Heart right ventricle (tissue), 16 donors: Measurements from ENCODE around the gene CPAMD8. TPM values are rescaled to one million over a fixed set of nuclear protein-coding genes. Genes with fewer than 3 reads are reported as not detected.

Experiments used
- ATAC-seq, 8 donors: fragments of 200-7000 bp; cut with Tn5 transposase; one replicate each; pipeline ENCODE4 v1.9.1; 2020; ENCODE audit warnings: mild to moderate bottlenecking in 8 of 8, moderate library complexity in 8 of 8, moderate number of reproducible peaks in 1 of 8
- DNase-seq, 2 donors: peaks; one replicate each; pipeline ENCODE4 v3.0.0-alpha.2; 2020
- H3K27ac ChIP-seq, 10 donors: fragments of 200-600 bp; sonication (generic) in 2 of 10; one replicate each; pipeline versions ENCODE4 v1.5.0 to v1.8.0; 2020 to 2022; ENCODE audit warnings: mild to moderate bottlenecking in 3 of 10
- H3K27me3 ChIP-seq, 7 donors: fragments of 200-600 bp; one replicate each; pipeline ENCODE4 v1.8.0; 2021 to 2022; ENCODE audit warnings: mild to moderate bottlenecking in 2 of 7
- H3K36me3 ChIP-seq, 9 donors: fragments of 200-600 bp; sonication (generic) in 1 of 9; one replicate each; pipeline versions ENCODE4 v1.5.0 to v1.8.0; 2020 to 2022; ENCODE audit warnings: mild to moderate bottlenecking in 2 of 9
- H3K4me1 ChIP-seq, 9 donors: fragments of 200-600 bp; sonication (generic) in 1 of 9; one replicate each; pipeline versions ENCODE4 v1.5.0 to v1.8.0; 2020 to 2022; ENCODE audit warnings: mild to moderate bottlenecking in 4 of 9
- H3K4me3 ChIP-seq, 10 donors: fragments of 200-600 bp; sonication (generic) in 2 of 10; one replicate each; pipeline versions ENCODE4 v1.5.0 to v1.8.0; 2020 to 2022; ENCODE audit warnings: mild to moderate bottlenecking in 7 of 10, moderate library complexity in 2 of 10
- H3K9me3 ChIP-seq, 11 donors: fragments of 200-600 bp in 10 of 11; sonication (generic) in 2 of 11; one replicate each; pipeline versions ENCODE4 v1.5.0 to v1.8.0; 2013 to 2022; ENCODE audit warnings: mild to moderate bottlenecking in 2 of 11, control low read depth in 1 of 11, moderate library complexity in 1 of 11
- WGBS, 2 donors: extraction: QIAGEN DNeasy Blood & Tissue Kit; methylation state at CpG; one replicate each; pipeline ENCODE4 v1.1.7; 2013; ENCODE audit warnings: inconsistent platforms in 1 of 2; 5-methylcytosine and 5-hydroxymethylcytosine counted together
- intact Hi-C, 10 donors: fragments of 100-400 bp; cut with DNase I; formaldehyde crosslinking; loops; one replicate each; pipeline versions ENCODE4 v1.11.1 to v1.14.2; 2022
- polyA plus RNA-seq, 2 donors: library from polyadenylated mRNA; stranded (reverse); fragments of 200-250 nt; gene quantifications; one replicate each; pipeline ENCODE4 v1.2.3, GENCODE V29; 2013
- total RNA-seq, 10 donors: library from RNA; stranded (reverse); fragmentation: NEBNext Ultra II Directional in 3 of 10; extraction: Animal tissue kit (Norgen Biotek cat#: 25700) in 3 of 10; gene quantifications; one replicate each; pipeline versions ENCODE4 v1.2.1 to v1.2.4, GENCODE V29; 2021 to 2023
- TF ChIP-seq, protein P1 (sequence below), 9 donors: fragments of 200-600 bp; sonication (generic) in 2 of 9; IDR thresholded peaks; one replicate each; pipeline versions ENCODE4 v1.5.0 to v1.8.0; 2021 to 2022; ENCODE audit warnings: antibody characterized with exemption in 9 of 9, mild to moderate bottlenecking in 5 of 9, moderate library complexity in 1 of 9
- donor health status: Arrhythmogenic right ventricular cardiomyopathy.
- donor health status: ischemic (EF 13 %, LVEDD 7.1; RV severe dilation, severe dysfunction).
- donor health status: healthy with polysubstance abuse.
- donor health status: DM: no; HTN: yes; CAD: no.
- donor health status: DM: no; HTN: no; CAD: no.
- donor health status: ischemic (EF 25% LVEDD 6.9; RV normal size, moderate dysfunction).
- donor health status: ischemic (EF 25% LVEDD 5.7; RV mildly dilated, moderate dysfunction).
- donor health status: healthy.
- donor health status: DM: yes; HTN: yes; CAD: no.
- donor health status: Ischemic cardiomyopathy.
- donor health status: ischemic (EF 35%, LVEDD 5.7; RV mildly dilated, moderate dysfunction).
- donor health status: nonischemic (EF 11% LVEDD 7.7; RV severe dilation, severe dysfunction).
- donor health status: DM: yes; HTN: yes; CAD: no.
- donor health status: PGD.
- donor health status: ischemic (EF 29% LVEDD 5.4; RV normal size, mild dysfunction).
- donor health status: nonischemic (EF 23%, LVEDD 6.1; RV moderate dilation, normal function).

Gene CPAMD8
- total and polyA plus RNA-seq, 12 donors = 4.8 to 77.9 (median 10.9) TPM

DNA sequence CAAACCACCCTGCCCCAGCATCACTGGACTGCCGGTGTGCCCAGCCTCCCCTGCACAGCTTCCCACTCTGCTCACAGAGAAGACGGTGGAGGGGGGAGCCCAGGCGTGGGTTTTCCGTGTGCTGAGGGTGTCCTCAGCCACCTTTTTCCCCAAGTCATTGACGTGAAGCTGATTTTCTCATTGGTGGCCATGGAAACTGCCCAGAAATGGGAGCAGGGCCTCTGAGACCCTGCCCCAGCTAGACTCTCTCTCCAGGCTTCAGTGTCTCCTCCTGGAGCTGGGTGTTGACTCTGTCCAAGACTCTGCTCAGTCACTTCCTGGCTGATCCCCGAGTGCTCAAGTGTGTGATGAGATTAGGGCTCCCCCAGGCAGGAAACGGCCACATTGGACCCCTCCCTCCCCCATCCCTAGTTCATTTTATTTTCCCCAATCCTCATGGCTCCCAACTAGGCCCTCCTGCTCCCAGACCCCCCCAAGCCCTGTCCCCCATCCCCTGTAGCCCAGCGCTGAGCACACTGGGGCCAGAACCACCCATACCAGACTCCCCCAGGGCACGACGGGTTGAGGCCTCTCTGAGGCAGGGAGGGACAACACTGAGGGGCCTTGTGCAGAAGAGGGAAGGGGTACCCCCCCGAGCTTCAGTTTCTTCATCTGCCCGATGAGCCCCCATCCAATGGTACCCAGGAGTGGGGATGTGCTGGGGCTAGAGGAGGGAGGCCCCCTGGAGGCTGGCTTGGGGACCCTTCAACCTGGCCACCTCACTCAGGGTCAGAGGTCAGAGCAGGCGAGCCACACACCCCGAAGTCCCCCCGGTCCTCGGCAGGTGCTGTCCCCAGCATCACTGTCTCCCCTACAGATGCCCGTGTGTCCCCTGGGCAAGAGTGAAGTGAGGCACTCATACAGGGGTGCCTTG lies 139.0 kb downstream of the CPAMD8 start:
- Histone ChIP-seq H3K27ac (peak overlapping the region; percentile 22 to 87 (median 80)), H3K36me3 (no peaks in the 10 kb centered on the region), H3K4me3 (no peak overlapping the region), H3K9me3 (peaks cover 0 to 13% (median under 1%) of the 10 kb centered on the region in 11 donors), H3K27me3 (peaks cover 0 to 20% (median 0%) of the 10 kb centered on the region in 7 donors), H3K4me1 (peaks cover 2 to 45% (median 40%) of the 10 kb centered on the region in 9 donors)
- ATAC-seq = peak in 3 of 8 donors; percentile 27 to 47 (median 46)
- TF ChIP-seq, protein P1, sequence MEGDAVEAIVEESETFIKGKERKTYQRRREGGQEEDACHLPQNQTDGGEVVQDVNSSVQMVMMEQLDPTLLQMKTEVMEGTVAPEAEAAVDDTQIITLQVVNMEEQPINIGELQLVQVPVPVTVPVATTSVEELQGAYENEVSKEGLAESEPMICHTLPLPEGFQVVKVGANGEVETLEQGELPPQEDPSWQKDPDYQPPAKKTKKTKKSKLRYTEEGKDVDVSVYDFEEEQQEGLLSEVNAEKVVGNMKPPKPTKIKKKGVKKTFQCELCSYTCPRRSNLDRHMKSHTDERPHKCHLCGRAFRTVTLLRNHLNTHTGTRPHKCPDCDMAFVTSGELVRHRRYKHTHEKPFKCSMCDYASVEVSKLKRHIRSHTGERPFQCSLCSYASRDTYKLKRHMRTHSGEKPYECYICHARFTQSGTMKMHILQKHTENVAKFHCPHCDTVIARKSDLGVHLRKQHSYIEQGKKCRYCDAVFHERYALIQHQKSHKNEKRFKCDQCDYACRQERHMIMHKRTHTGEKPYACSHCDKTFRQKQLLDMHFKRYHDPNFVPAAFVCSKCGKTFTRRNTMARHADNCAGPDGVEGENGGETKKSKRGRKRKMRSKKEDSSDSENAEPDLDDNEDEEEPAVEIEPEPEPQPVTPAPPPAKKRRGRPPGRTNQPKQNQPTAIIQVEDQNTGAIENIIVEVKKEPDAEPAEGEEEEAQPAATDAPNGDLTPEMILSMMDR (IDR thresholded peaks at IDR 0.05) = no peak
- DNase-seq = no peak
- WGBS, 2 donors = 66 to 67% methylated on average over 17 of the region's 17 CpGs
- intact Hi-C loops = loop anchor here in 1 of 10 donors (10.0 kb wide), 1 partner anchor 113 kb away; no protein-coding TSS in a partner anchor

- Histone ChIP-seq H3K27me3 (peaks cover 0 to 20% (median 0%) of the 10 kb centered on the region in 7 donors), H3K27ac (peak overlapping the region; percentile 22 to 90 (median 80)), H3K4me3 (peak overlapping the region in 5 of 10 donors; percentile 4 to 35 (median 8)), H3K9me3 (peaks cover 0 to 25% (median 13%) of the 10 kb centered on the region in 11 donors), H3K4me1 (peaks cover 2 to 45% (median 39%) of the 10 kb centered on the region in 9 donors), H3K36me3 (no peaks in the 10 kb centered on the region)
- ATAC-seq = peak; percentile 57 to 92 (median 83)
- peak; percentile 66 to 81 for DNase-seq
- TF ChIP-seq, protein P1 (IDR thresholded peaks at IDR 0.05) = no peak
- 30 to 55% methylated on average over 20 of the region's 20 CpGs for WGBS, 2 donors
- intact Hi-C loops = loop anchor here in 1 of 10 donors (10.0 kb wide), 1 partner anchor 112 kb away; no protein-coding TSS in a partner anchor
Measured at GRCh38 chr19:16886305-16886880, 140.2 kb downstream of the CPAMD8 start.

- Histone ChIP-seq H3K4me1 (peaks cover 2 to 44% (median 38%) of the 10 kb centered on the region in 9 donors), H3K27ac (peak overlapping the region in 2 of 10 donors; percentile 79 to 90), H3K27me3 (peaks cover 0 to 20% (median 0%) of the 10 kb centered on the region in 7 donors), H3K9me3 (peaks cover 0 to 35% (median 17%) of the 10 kb centered on the region in 11 donors), H3K36me3 (peaks cover 0 to 9% (median 0%) of the 10 kb centered on the region in 9 donors), H3K4me3 (no peak overlapping the region)
- intact Hi-C loops = loop anchor here in 1 of 10 donors (10.0 kb wide), 1 partner anchor 110 kb away; no protein-coding TSS in a partner anchor
- DNase-seq = no peak
- no peak for ATAC-seq
- WGBS, 2 donors = 45 to 56% methylated on average over 5 of the region's 5 CpGs
- TF ChIP-seq, protein P1 (IDR thresholded peaks at IDR 0.05) = no peak
Measured at GRCh38 chr19:16885166-16885565, 141.4 kb downstream of the CPAMD8 start.

- Histone ChIP-seq H3K27me3 (peaks cover 0 to 7% (median 0%) of the 10 kb centered on the region in 7 donors), H3K9me3 (peaks cover 0 to 37% (median 17%) of the 10 kb centered on the region in 11 donors), H3K27ac (no peak overlapping the region), H3K36me3 (peaks cover 0 to 25% (median 15%) of the 10 kb centered on the region in 9 donors), H3K4me3 (no peak overlapping the region), H3K4me1 (peaks cover under 1 to 30% (median 23%) of the 10 kb centered on the region in 9 donors)
- DNase-seq (no peak), ATAC-seq (no peak)
- intact Hi-C loops = loop anchor here in 1 of 10 donors (10.0 kb wide), 1 partner anchor 109 kb away; no protein-coding TSS in a partner anchor
- TF ChIP-seq, protein P1 (IDR thresholded peaks at IDR 0.05) = no peak
- WGBS, 2 donors = 82 to 84% methylated on average over 3 of the region's 3 CpGs
Measured at GRCh38 chr19:16883522-16883921, 143.1 kb downstream of the CPAMD8 start.
